Endothelial cell of umbilical vein (primary cell): ENCODE results near the gene ATP8A2. TPM values are rescaled to one million over a fixed set of nuclear protein-coding genes. Genes with fewer than 3 reads are reported as not detected.

Experiments
- BruUV-seq: library from RNA; stranded (reverse); fragments of 400-500 nt; replicated peaks from 2 replicates; lab custom pipeline; 2021; lab: Mats Ljungman, UMichigan
- CTCF ChIA-PET: fragments of 300-600, 350-600 bp; sonication (Branson Sonifier 250); formaldehyde crosslinking; loops from one replicate; lab custom pipeline; 2021; ENCODE audit warnings: antibody characterized with exemption, inconsistent platforms; lab: Charles Lee
- POLR2A ChIA-PET: fragments of 300-600, 350-600 bp; sonication (Branson Sonifier 250); formaldehyde crosslinking; loops from one replicate; lab custom pipeline; 2021; ENCODE audit warnings: antibody characterized with exemption, inconsistent platforms; lab: Charles Lee
- DNase-seq: peaks from one replicate; pipeline ENCODE4 v3.0.0-alpha.2; 2011; ENCODE audit warnings: low read depth, low spot score
- FAIRE-seq: peaks from 2 replicates; lab custom pipeline; 2011; peaks lifted over from hg19 to GRCh38; lab: Jason Lieb, UNC
- H2AFZ ChIP-seq: 2 replicates; pipeline ENCODE4 v1.6.0; 2012; ENCODE audit warnings: low read depth, low read length, control low read depth, inconsistent platforms
- H3K27ac ChIP-seq: 2 replicates; pipeline ENCODE4 v1.5.1; 2011; ENCODE audit warnings: low read depth, mild to moderate bottlenecking, control low read depth, low read length, moderate library complexity; ENCODE audit not compliant: insufficient read depth
- H3K27me3 ChIP-seq, 2 experiments: 2 replicates each; pipeline versions ENCODE4 v1.6.0 to v1.6.1; 2011; ENCODE audit warnings: low read length in 2 of 2, mixed read lengths in 1 of 2; ENCODE audit not compliant: control insufficient read depth in 2 of 2, insufficient read depth in 2 of 2
- H3K36me3 ChIP-seq, 2 experiments: 2 replicates in 1 of 2; 3 replicates in 1 of 2; pipeline ENCODE4 v1.5.1; 2011; ENCODE audit warnings: low read length in 2 of 2, mild to moderate bottlenecking in 1 of 2, moderate library complexity in 1 of 2; ENCODE audit not compliant: control insufficient read depth in 2 of 2, insufficient read depth in 2 of 2; ENCODE audit errors: extremely low read depth in 1 of 2
- H3K4me1 ChIP-seq: 3 replicates; pipeline ENCODE4 v1.5.1; 2011; ENCODE audit warnings: mild to moderate bottlenecking, low read length; ENCODE audit not compliant: control insufficient read depth, insufficient read depth; ENCODE audit errors: extremely low read depth
- H3K4me2 ChIP-seq: 2 replicates; pipeline ENCODE4 v1.6.1; 2011; ENCODE audit warnings: low read length, control low read depth, mixed read lengths; ENCODE audit not compliant: insufficient read depth
- H3K4me3 ChIP-seq, 3 experiments: fragments of 200-600 bp in 1 of 3; sonication (generic), shearing (Covaris generic) in 1 of 3; replicated peaks in 1 of 3; 2 replicates each; pipeline ENCODE4 v1.5.1; 2011 to 2016; ENCODE audit warnings: control low read depth in 3 of 3, low read length in 3 of 3, mild to moderate bottlenecking in 2 of 3, inconsistent platforms in 1 of 3, low read depth in 1 of 3, moderate library complexity in 1 of 3; ENCODE audit not compliant: insufficient read depth in 1 of 3
- H3K79me2 ChIP-seq: 2 replicates; pipeline ENCODE4 v1.6.0; 2012; ENCODE audit warnings: low read length, inconsistent platforms; ENCODE audit not compliant: control insufficient read depth, insufficient read depth
- H3K9ac ChIP-seq: replicated peaks from 2 replicates; pipeline ENCODE3; 2011; ENCODE audit warnings: low read length, control low read depth; ENCODE audit not compliant: insufficient read depth; ENCODE audit errors: extremely low read depth
- H3K9me1 ChIP-seq: replicated peaks from 3 replicates; pipeline ENCODE4 v1.6.0; 2011; ENCODE audit warnings: mild to moderate bottlenecking, low read length; ENCODE audit not compliant: control insufficient read depth, insufficient read depth; ENCODE audit errors: extremely low read depth
- H3K9me3 ChIP-seq: replicated peaks from 2 replicates; pipeline ENCODE4 v1.5.1; 2012; ENCODE audit warnings: low read length, inconsistent platforms; ENCODE audit not compliant: control insufficient read depth, insufficient read depth
- H4K20me1 ChIP-seq: replicated peaks from 2 replicates; pipeline ENCODE3; 2011; ENCODE audit warnings: mild to moderate bottlenecking, low read length; ENCODE audit not compliant: control insufficient read depth, insufficient read depth; ENCODE audit errors: extremely low read depth
- EZH2 ChIP-seq: IDR thresholded peaks from 2 replicates; pipeline ENCODE4 v1.6.1; 2012; ENCODE audit warnings: borderline replicate concordance, low read depth, mild to moderate bottlenecking, moderate library complexity, low read length, inconsistent platforms; ENCODE audit not compliant: severe bottlenecking
- FOS ChIP-seq: IDR thresholded peaks from 2 replicates; pipeline ENCODE4 v1.6.1; 2011; ENCODE audit warnings: mild to moderate bottlenecking, low read length, moderate library complexity, borderline replicate concordance; ENCODE audit not compliant: insufficient read depth
- JUN ChIP-seq: IDR thresholded peaks from 2 replicates; pipeline ENCODE4 v1.6.1; 2011; ENCODE audit warnings: borderline replicate concordance, low read depth; ENCODE audit not compliant: insufficient read length, insufficient read depth
- MYC ChIP-seq: IDR thresholded peaks from one replicate; pipeline ENCODE4 v1.6.1; 2011; ENCODE audit warnings: mild to moderate bottlenecking, low read depth, low read length
- dilution Hi-C: fragments of 300-500 bp; cut with MboI; formaldehyde crosslinking; loops from one replicate; pipeline ENCODE4 v1.15.0; 2019; ENCODE audit warnings: low sequenced_read_pairs; ENCODE audit not compliant: extremely low pct_ligation_motif_present
- intact Hi-C: fragments of 100-400 bp; cut with micrococcal nuclease; formaldehyde crosslinking; loops from one replicate; pipeline ENCODE4 v1.10.0; 2022
- polyA plus RNA-seq, 4 experiments: library from polyadenylated mRNA; depleted of rRNA in 3 of 4; stranded (reverse) in 3 of 4; unstranded in 1 of 4; fragments of >200 nt; gene quantifications; 2 replicates each; pipeline versions ENCODE4 v1.2.1 to v1.2.3, GENCODE V29; 2011 to 2012; ENCODE audit warnings: missing spikeins in 1 of 4
- total RNA-seq: library from RNA; stranded (reverse); gene quantifications from 2 replicates; pipeline ENCODE4 v1.2.3, GENCODE V29; 2021
- TF ChIP-seq, protein P1 (sequence below), 2 donors: IDR thresholded peaks; 1 replicate in 1 of 2; 2 replicates in 1 of 2; pipeline ENCODE4 v1.5.1; 2011; ENCODE audit warnings: low read length in 2 of 2, mild to moderate bottlenecking in 2 of 2, moderate library complexity in 2 of 2, control low read depth in 1 of 2, inconsistent platforms in 1 of 2, low read depth in 1 of 2; ENCODE audit not compliant: insufficient read depth in 1 of 2; ENCODE audit errors: extremely low read depth in 1 of 2
- TF ChIP-seq, protein P2 (sequence below): IDR thresholded peaks from 2 replicates; pipeline ENCODE4 v1.6.1; 2011; ENCODE audit not compliant: insufficient read depth, insufficient read length

Gene ATP8A2
- total and polyA plus RNA-seq, 2 donors (not counting 3 experiments of a cell fraction or from before 2014, with no cell fraction given), result 0.11 to 0.49 TPM

DNA sequence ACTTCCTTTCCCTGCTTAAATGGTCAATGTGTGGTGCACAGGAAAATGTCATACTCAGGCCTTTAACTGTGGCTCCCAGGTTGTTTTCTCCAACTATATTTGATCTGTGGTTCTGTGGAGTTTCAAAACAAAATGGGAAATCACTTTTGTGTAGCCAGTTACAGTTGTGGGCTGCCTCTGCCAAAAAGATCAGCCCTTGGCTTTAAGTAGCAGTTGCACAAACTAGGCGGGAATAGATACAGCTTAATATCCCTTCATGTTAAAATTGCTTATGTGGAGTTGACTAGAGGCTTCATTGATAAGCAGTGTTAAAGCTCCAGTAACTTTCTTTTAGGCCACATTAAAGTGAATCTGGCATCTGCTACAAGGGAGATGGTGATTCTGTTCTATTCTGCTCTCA is 395.2 kb downstream of the ATP8A2 start:
- no peaks in the 10 kb centered on the region for H3K27me3 ChIP-seq
- dilution Hi-C loops (no loop called here), intact Hi-C loops (no loop called here)
- H3K9me3 ChIP-seq, result no peaks in the 10 kb centered on the region
- no peaks in the 10 kb centered on the region for H3K79me2 ChIP-seq
- no peaks in the 10 kb centered on the region for H3K4me1 ChIP-seq
- no peaks in the 10 kb centered on the region for H3K9me1 ChIP-seq
- FAIRE-seq (no peak), DNase-seq (no peak)
- H3K36me3 ChIP-seq, result no peaks in the 10 kb centered on the region
- no peak overlapping the region for H3K4me3 ChIP-seq
- H3K27ac ChIP-seq, result no peak overlapping the region
- H3K4me2 ChIP-seq, result no peak overlapping the region
- no TSS peak for BruUV-seq
- H4K20me1 ChIP-seq, result no peaks in the 10 kb centered on the region
- ChIA-PET POLR2A (no interaction called here), CTCF (no interaction called here)
- H3K9ac ChIP-seq, result no peak overlapping the region
- no peak for TF ChIP-seq FOS
- H2AFZ ChIP-seq, result no peak overlapping the region

DNA sequence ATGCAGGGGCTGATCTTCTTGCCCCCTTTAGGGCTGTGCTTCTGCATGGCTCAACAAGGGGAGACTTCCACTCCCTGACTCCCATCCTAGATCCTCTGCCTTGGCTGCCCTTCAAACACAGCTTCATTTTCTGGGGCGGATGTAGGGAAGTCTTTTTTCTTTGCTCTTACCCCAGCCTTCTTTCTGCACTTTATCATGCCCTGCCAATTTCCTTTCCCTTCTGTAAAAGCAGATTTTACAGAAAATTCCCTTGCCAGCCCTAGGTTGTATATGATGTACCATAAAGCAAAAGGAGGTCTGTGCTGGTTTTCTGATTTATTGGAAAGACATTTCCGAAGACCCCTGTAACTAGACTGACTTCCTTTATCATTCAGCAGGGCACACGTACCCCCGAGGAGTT is 396.6 kb downstream of the ATP8A2 start:
- Histone ChIP-seq H3K27ac (no peak overlapping the region), H3K9me1 (no peaks in the 10 kb centered on the region), H3K9me3 (no peaks in the 10 kb centered on the region), H3K4me3 (no peak overlapping the region), H3K4me2 (no peak overlapping the region), H3K9ac (no peak overlapping the region), H4K20me1 (no peaks in the 10 kb centered on the region), H3K79me2 (no peaks in the 10 kb centered on the region), H3K36me3 (no peaks in the 10 kb centered on the region), H3K4me1 (no peaks in the 10 kb centered on the region), H3K27me3 (no peaks in the 10 kb centered on the region), H2AFZ (no peak overlapping the region)
- ChIA-PET POLR2A (no interaction called here), CTCF (no interaction called here)
- DNase-seq, result no peak
- no TSS peak for BruUV-seq
- dilution Hi-C loops (no loop called here), intact Hi-C loops (no loop called here)
- no peak for FAIRE-seq
- TF ChIP-seq EZH2, result no peak
- TF ChIP-seq, protein P1, sequence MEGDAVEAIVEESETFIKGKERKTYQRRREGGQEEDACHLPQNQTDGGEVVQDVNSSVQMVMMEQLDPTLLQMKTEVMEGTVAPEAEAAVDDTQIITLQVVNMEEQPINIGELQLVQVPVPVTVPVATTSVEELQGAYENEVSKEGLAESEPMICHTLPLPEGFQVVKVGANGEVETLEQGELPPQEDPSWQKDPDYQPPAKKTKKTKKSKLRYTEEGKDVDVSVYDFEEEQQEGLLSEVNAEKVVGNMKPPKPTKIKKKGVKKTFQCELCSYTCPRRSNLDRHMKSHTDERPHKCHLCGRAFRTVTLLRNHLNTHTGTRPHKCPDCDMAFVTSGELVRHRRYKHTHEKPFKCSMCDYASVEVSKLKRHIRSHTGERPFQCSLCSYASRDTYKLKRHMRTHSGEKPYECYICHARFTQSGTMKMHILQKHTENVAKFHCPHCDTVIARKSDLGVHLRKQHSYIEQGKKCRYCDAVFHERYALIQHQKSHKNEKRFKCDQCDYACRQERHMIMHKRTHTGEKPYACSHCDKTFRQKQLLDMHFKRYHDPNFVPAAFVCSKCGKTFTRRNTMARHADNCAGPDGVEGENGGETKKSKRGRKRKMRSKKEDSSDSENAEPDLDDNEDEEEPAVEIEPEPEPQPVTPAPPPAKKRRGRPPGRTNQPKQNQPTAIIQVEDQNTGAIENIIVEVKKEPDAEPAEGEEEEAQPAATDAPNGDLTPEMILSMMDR (IDR thresholded peaks at IDR 0.05; ENCODE audit: extremely low read depth in 1 of 2, insufficient read depth in 1 of 2, low read depth in 1 of 2, low read length in 2 of 2), result no peak
- no peak for TF ChIP-seq MYC
- TF ChIP-seq JUN, result no peak
- TF ChIP-seq, protein P2, sequence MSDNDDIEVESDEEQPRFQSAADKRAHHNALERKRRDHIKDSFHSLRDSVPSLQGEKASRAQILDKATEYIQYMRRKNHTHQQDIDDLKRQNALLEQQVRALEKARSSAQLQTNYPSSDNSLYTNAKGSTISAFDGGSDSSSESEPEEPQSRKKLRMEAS, result no peak
